ENCODE measurements around the gene CREB5.

Gene CREB5

GRCh38 chr7:28408105-28408959, 4.0 kb upstream of the CREB5 start:
- no peak for DNase-seq (ENCODE audit: low read depth)

- DNase-seq (ENCODE audit: low read depth), result peak; percentile 93
Measured at GRCh38 chr7:28408960-28409715, 3.2 kb upstream of the CREB5 start.

GRCh38 chr7:28409716-28410627, 2.3 kb upstream of the CREB5 start:
- DNase-seq (ENCODE audit: low read depth), result peak; percentile 47

GRCh38 chr7:28410628-28411531, 1.4 kb upstream of the CREB5 start:
- DNase-seq (ENCODE audit: low read depth), result peak; percentile 21

GRCh38 chr7:28413011-28413410, 693 bp downstream of the CREB5 start:
- no peak for DNase-seq (ENCODE audit: low read depth)

GRCh38 chr7:28414453-28414852, 2.1 kb downstream of the CREB5 start:
- no peak for DNase-seq (ENCODE audit: low read depth)

GRCh38 chr7:28417321-28417940, 5.1 kb downstream of the CREB5 start:
- no peak for DNase-seq (ENCODE audit: low read depth)

- DNase-seq (ENCODE audit: low read depth), result no peak
Measured at GRCh38 chr7:28418311-28418710, 6.0 kb downstream of the CREB5 start.

GRCh38 chr7:28418966-28419365, 6.6 kb downstream of the CREB5 start:
- no peak for DNase-seq (ENCODE audit: low read depth)

GRCh38 chr7:28419716-28420115, 7.4 kb downstream of the CREB5 start:
- DNase-seq (ENCODE audit: low read depth), result peak; percentile 93

GRCh38 chr7:28423112-28423511, 10.8 kb downstream of the CREB5 start:
- no peak for DNase-seq (ENCODE audit: low read depth)

- DNase-seq (ENCODE audit: low read depth), result no peak
Measured at GRCh38 chr7:28423918-28424514, 11.7 kb downstream of the CREB5 start.

GRCh38 chr7:28425496-28425895, 13.2 kb downstream of the CREB5 start:
- no peak for DNase-seq (ENCODE audit: low read depth)

GRCh38 chr7:28427236-28427635, 14.9 kb downstream of the CREB5 start:
- peak; percentile 20 for DNase-seq (ENCODE audit: low read depth)

- no peak for DNase-seq (ENCODE audit: low read depth)
Measured at GRCh38 chr7:28430616-28431015, 18.3 kb downstream of the CREB5 start.

GRCh38 chr7:28432105-28432504, 19.8 kb downstream of the CREB5 start:
- DNase-seq (ENCODE audit: low read depth), result peak; percentile 59

GRCh38 chr7:28433039-28433438, 20.7 kb downstream of the CREB5 start:
- no peak for DNase-seq (ENCODE audit: low read depth)

GRCh38 chr7:28433699-28434219, 21.4 kb downstream of the CREB5 start:
- DNase-seq (ENCODE audit: low read depth), result no peak

- no peak for DNase-seq (ENCODE audit: low read depth)
Measured at GRCh38 chr7:28434510-28434909, 22.2 kb downstream of the CREB5 start.

- no peak for DNase-seq (ENCODE audit: low read depth)
Measured at GRCh38 chr7:28435152-28435551, 22.8 kb downstream of the CREB5 start.

Data from fibroblast of gingiva (primary cell).